ENCODE data around the gene GJB3.
"Not testable (repeated sequence)": the region's sequence is repeated elsewhere in the genome, so short reads cannot be mapped to it uniquely, and the experiment has no call there.

GJB3 gene

DNA sequence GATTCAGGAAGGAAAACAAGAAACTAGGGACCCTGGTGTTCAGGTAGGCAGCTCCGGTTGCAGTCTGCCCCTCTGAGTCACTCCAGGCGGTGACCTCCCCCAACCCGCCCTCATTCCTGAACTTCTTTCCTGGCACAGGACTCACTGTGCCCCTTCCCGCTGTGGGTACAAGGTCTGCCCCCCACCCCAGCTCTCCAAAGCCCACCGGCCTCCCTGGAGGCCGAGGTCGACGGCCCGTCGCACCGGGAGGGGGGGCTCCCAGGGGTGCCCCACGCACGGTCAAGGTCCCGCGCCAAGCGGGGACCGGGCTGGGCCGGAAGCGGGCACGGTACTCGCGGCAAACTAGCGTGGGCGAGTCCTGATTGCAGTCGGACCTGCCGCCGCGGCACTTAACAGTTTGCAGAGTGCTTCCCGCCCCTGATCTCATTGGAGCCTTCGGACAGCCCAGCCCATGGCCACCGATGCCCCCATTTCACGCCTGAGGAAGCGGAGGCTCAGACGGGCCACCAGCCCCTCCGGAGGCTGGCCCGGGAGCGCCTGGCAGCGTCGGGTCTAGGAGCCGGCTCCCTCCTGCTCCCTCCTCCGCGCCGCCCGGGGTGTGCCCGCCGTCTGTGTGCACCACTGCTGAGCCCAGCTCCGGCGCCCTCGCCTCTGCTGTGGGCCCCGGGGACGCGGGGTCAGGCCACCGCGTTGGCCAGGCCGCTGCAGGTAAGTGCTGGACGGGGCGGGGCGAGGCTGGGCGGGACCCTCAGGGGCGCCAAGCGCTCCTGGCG, at the start of gene GJB3:
Gene GJB3, plus strand, starts transcription at position 144 of the 773 bp plus-strand sequence. CDS start 3,549 bp downstream, outside the sequence.
- no peak for DNase-seq

DNA sequence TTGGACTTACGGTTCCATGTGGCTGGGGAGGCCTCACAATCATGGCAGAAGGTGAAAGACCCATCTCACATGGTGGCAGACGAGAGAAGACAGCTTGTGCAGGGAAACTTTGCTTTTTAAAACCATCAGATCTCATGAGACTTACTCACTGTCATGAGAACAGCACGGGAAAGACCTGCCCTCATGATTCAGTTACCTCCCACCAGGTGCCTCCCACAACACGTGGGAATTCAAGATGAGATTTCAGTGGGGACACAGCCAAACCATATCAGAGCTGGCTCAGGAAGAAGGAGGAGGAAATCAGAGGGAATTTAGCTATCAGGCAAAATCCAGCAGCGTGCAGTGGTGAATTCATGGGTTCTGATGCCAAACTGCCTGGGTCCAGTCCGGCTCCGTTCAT, 48.2 kb upstream of the GJB3 start:
- DNase-seq, result not testable (repeated sequence)

DNA sequence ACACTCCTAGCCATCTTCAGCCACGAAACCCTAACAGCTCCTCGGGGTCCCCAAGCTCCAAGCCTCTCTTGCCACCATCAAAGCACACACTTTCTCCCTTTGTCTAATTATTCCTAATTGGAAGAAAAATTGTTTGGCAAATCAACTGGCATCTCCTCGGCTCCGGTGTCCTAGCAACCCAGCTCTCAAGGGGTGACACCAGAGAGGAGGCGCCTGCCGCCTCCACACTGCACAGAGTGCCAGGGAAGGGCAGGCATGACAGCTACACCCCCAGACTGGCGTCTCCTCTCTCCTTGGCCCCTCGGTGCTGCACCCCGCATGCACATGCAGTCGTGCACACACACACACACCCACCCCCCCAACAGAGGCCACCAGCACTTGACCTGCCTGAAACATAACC, 44.3 kb upstream of the GJB3 start:
- DNase-seq, result no peak

DNA sequence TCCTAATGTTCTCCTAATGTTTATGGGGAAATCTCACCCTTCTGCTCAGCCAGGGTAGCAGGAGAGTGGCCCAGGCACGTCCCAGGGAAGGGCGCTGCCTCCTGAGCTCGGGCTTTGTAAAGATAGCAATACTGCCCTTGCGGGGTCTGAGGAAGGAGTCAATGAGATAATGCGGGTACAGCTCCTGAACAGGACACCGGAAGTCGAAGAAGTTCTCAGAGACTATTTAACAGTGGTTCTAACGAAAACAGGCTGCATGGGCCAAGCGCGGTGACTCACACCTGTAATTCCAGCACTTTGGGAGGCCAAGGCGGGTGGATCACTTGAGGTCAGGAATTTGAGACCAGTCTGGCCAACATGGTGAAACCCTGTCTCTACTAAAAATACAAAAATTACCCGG, 43.8 kb upstream of the GJB3 start:
- not testable (repeated sequence) for DNase-seq

DNA sequence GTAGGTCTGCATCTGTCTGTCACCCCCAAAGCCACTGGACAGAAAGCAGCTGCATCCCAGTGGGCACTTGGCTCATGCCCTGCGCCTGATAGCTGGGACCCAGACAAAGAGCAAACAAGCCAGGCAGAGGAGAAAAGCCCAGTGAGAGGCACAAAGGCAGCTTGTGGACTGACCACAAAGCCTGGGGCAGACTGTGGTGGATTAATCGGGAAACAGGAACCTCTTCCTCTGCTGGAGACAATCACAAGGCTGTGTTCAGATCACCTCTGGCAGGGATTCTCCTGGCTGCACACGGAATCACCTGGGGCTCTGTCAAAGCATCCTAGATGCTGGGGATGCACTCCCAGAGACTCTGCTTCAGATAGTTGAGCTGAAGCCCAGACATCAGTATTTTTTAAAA, 41.4 kb upstream of the GJB3 start:
- DNase-seq, result no peak

DNA sequence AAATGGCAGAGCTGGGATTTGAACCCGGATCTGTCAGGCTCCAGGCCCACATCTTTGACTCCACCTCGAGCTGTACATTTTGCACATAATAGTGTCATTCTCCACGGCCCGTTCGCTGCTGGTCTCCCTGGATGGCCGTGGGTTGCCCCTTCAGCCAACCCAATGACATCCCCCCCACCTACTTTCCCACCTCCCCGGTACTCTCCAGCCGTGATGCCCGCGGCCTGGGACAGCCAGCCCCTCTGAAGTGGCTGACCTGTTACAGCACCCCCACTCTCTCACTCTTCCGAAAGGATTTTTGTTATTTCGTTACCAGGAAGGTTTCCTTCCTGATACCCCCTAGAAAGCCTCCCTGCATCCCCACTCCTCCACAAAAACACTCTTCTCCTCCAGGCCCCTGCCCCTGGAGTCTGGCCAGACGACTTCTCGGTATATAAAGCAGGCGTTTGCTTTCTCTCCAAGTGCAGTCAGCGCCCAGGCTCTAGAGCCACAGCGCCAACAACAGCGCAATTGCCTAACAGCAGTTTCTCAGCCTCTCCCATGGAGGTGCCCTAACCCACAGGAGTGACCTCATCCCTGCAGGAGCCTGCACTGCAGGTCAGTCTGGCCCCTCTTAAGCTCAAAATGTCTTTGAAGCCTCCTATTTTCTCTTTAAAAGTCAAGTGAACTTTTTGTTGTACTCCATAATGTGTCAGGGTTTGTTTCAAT, 40.7 kb upstream of the GJB3 start:
- no peak for DNase-seq

DNA sequence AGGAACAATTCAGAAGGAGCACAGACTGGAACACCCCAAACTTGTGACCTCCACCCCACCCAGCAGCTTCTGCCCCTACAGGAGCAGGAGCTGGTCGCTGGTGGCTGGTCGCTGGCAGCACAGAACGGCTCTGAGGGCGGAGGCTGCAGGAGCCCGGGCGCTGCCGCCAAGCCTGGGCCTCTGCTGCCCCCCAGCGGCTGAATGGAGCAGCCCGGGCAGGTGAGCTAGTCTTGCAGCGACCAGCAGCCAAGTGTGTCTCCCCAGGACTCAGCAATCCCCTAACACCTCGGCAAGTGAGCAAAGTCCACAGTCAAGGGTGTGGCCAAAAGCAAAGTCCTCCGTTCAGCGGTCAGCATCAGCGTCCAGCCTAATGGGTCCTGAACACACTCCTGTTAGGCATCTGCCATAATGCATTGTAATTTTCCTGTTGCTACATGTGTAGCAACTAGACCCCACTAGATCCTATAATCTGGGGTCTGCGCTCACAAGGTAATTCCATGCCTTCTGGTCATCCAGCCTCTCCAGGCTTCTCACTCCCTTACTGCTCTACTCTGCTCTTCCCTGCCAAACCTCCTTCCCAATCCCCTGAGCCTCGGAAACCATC, 38.2 kb upstream of the GJB3 start:
- DNase-seq, result peak; percentile 76

DNA sequence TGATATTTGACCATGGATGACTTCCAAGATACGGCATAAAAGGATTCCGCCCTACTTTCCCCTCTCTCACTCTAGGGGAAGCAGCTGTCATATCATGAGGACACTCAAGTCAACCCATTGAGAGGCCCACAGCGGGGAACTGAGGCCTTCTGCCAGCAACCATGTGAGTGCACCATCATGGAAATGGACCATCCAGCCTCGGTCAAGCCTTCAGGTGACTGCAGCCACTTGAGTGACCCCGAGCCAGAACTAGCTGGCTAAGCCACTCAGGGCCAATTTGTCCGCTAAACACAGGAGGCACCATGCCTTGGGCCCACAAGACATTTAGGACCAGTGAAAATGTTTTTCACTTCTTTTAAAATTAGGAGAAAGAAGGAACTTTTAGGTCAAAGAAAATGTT, 37.2 kb upstream of the GJB3 start:
- no peak for DNase-seq

DNA sequence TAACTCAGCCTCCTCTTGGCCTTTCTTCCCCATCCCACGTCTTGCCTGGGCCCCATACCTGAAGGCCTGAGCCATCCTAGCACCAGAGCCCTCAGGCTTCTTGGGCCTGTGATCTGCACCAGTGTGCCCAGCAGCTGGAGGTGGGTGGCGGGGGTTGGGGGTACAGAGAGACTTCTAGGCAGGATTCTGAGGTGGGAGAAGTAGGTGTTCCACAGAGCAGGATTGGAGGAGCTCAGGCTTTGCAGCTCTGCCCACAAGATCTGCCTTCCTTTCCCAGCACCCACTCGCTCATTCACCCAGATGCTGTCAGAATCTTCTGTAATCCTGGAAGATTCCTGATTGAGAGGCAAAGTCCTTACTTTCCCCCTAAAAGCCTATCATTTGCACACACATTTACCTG, 36.2 kb upstream of the GJB3 start:
- no peak for DNase-seq

DNA sequence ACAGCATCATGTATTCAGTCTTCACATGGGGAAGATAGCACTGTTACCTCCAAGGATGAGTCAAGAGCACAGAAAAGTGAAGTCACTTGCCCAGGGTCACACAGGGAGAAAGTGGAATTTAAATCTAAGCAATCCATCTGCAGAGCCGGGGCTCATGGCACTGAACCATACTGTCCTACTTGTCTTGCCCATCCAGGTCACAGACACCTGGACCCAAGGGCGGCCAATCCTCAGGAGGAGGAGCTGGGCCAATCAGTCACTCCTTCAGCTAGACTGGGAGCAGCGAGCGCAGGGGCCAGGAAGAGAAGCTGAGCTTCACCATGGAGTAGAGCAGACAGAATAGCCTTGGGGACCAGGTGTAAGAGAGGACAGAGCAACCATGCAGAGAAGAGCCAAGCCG, 35.3 kb upstream of the GJB3 start:
- no peak for DNase-seq

DNA sequence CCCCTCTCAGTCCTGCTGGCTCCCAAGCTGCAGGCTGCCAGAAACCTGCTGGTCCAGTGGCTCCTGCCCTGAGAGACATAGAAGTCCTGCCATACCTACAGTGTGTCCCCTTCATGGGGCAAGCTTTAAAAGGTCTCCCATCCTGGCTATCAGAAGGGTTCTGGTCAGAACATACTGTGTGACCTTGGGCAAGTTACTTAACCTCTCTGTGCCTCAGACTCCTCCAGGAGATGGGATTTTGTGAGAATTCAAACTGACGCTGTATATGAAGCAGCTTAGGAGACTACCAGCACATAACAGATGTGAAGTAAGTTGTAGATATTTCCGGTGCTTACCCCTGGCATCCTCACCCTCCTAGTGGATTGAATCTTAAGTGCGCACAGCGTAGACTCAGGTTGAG, 34.9 kb upstream of the GJB3 start:
- DNase-seq, result no peak

DNA sequence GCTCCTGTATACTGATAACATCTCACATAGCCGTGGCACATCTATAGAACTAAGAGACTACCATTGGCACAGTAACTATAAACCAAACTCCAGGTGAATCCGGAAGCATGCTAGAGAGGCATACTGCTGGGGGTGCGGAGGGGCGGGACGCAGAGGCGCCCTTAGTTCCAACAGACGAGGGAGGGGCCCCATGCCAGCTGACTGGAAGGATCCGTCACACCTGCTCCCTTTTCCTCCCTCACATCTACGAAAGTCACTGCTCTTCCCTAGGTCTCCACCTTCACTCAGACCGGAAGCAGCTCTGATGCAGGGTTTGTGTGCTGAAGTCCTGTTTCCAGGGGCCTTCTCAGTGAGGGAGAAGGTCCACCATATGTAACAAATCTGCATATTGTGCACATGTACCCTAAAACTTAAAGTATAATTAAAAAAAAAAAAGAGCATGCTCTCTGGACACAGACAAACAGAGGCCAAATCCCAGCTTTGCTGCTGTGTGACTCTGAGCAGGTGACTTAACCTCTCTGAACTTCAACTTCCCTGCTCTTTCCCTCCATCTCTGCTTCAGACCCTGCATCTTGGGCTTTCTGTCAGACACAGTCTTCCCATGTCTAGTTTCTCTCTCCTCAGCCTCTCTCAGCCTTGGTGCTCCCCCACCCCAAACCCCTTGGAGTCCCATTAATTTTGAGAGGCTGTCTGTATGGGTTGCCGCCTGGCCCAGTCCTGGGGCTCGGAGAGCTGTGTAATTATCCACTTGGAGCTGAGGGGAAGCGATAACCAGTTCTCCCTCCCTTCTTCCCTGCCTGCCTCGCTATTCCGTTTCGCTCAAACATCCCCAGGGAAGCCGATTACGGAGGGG, 34.0 kb upstream of the GJB3 start:
- no peak for DNase-seq

DNA sequence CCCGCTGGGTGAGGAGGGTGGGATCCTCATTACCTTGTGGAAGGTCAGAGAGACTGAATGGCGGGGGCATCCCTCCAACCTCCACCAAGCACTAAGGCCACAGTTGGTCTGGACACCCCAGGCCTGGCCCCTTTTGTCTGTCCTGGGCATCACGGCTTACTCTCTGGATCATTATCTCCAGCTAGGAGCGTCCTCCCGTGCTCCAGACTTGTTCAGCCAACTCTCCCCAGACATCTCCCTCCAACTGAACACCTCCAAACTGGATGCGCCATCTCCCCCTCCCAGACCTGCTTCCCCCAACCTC, 33.4 kb upstream of the GJB3 start:
- no peak for DNase-seq

DNA sequence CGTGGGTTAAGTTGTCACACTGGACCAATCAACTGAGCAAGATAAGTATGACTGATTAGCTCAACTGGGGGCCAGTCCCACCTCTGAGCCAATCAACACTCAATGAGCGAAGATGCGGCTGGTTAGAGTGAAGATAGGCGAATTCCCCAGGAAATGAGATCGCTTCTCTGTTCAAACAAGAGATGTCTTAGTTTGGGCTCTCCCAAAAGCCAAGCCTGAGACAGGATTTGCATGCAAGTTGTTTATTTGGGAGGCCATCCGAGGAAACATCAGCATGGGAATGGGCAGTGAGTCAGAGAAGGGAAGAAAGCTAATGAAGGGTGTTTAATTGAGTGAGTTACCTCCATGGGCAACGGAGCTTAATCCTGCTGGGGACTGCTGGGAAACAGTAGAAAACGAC, 31.0 kb upstream of the GJB3 start:
- DNase-seq, result no peak

DNA sequence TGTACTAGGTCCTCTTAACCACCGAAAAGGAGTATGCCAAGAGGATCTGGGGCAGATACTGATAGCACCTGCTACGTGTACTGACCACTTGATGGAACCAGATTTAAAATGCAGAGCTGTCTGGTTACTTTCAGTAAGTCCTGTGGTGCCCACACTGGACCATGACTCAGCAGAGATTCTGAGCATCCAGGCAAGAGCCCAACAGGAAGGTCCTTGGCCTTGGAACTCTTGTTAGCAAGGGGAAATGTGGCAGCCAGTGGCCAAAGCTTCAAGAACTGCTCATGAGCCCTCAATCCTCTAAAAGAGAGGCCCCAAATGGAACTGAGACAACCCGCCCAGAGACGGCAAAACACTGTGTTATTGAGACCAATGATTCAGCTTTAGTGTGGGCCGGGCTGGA, 30.4 kb upstream of the GJB3 start:
- DNase-seq, result no peak

DNA sequence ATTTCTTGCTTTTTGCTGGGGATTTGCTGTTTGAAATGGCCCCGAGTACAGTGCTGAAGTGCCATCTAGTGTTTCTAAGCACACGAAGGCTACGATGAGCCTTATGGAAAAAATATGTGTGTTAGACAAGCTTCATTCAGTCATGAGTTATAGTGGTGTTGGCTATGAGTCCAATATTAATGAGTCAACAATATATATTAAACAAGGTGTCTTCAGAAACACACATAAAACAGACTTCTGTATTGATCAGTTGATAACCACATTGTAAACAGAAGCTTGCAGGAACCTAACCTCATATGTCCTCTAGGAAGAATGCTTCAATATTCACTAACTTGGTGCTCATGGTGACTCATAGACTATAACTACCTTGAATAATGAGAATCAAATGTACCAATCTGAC, 27.9 kb upstream of the GJB3 start:
- no peak for DNase-seq

DNA sequence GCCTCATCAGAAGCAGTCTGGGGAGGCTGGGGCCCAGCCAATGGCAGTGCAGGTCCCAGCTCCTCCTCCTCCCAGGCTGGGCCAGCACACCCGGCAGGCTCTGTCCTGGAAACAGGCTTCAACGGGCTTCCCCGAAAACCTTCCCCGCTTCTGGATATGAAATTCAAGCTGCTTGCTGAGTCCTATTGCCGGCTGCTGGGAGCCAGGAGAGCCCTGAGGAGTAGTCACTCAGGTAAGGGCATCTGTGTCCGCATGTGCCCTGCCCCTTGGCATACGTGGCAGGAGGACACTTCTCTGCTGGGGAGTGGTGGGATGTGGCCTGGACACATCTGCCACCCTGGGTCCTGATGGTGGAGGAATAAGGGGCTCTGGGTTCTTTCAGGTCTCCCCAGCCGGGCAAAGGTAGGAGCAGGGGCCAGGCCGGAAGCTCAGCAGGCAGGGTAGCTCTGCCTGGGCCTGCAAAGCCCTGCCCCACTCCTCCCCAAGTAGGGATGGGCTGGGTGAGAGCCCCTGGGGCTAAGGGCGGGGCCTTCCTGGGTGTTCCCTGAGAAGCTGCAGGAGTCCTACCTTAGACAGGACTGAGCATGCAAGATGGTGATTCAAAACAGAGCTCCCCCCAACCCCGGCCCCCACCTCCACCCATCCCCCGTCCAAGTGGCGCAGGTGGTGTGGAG, 25.9 kb upstream of the GJB3 start, which contains the start of gene GJB5:
Gene GJB5, plus strand, starts transcription at position 84 of the 674 bp plus-strand sequence. CDS start 2,284 bp downstream, outside the sequence.
- no peak for DNase-seq

DNA sequence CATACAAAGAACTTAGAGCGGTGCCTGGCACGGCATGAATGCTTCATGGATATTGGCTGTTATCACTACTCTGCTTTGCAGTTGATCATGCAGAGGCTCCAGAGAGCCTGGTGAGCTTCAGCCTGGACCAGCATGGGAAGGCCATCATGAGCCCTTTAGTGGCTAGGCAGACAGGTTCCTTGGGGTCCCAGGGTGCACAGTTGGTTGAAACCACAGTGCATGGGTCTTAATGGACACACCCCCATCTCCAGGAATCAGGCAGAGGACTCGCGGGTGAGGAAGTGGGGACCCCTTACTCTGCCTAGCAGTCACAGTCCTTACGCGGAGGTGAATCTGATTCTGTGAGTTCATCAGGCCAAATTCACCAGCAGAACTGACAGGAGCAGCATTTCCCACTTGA, 25.1 kb upstream of the GJB3 start:
- no peak for DNase-seq

DNA sequence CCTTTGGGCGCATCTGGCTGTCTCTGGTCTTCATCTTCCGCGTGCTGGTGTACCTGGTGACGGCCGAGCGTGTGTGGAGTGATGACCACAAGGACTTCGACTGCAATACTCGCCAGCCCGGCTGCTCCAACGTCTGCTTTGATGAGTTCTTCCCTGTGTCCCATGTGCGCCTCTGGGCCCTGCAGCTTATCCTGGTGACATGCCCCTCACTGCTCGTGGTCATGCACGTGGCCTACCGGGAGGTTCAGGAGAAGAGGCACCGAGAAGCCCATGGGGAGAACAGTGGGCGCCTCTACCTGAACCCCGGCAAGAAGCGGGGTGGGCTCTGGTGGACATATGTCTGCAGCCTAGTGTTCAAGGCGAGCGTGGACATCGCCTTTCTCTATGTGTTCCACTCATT, 23.6 kb upstream of the GJB3 start:
- DNase-seq, result no peak

DNA sequence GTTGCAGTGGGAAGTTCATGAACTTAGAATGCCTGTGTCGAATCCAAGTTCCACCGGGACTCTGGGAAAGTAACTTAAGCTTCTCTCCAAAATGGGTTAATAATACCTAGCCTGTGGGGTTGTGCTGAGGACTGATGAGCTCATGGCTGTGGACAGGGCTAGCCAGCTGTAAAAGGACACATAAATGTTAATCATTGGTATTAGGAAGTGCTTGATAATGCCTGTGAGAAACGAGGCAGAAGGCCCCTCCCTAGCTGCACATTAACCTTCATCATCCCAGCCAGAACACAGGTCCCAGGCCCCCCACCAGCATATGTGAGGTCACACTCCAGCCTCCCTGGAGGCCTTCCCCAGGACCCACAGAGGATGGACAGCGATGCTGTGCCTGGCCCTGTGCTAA, 22.3 kb upstream of the GJB3 start:
- DNase-seq, result no peak

DNA sequence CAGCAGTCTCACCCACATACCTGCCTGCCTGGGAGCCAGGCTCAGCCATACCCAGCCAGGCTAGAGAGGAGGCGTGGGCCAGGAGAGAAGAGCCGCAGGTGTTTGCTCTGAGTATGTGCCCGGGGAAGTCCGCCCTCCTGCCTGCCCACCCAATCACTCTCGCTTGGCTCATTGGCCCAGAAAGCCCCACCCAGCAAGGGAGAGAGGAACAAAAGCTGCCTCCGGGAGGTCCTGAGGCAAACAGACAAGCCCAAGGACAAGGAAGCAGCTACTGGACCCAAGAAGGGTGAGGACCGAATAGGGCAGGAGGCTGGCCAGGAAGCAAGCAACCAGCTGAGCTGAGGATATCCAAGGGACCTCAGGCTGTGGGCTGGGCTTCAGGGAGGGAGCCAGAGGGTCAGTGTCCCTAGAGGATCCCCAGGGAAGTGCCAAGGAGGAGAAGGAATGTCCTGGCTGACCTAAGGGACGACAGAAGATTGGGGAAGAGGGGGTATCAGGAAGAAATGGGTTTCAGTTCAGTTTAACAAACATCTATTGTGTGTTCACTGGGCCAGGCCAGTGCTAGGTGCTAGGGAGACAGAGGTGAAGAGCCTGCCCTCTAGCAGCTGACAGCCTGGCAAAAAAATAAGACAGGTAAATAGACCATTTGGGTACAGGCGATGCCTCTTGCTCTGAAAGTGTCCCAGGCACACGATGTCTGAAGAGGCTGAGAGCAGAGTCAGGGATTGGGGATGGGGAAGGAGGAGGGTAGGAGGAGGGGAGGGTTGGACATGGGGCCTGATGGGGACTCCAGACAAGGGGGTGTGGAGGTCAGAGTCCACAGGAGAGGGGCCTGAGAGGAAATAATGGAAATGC, 21.3 kb upstream of the GJB3 start, which contains the start of gene GJB4:
Gene GJB4, plus strand, starts transcription at position 238 of the 855 bp plus-strand sequence. CDS start 1,515 bp downstream, outside the sequence.
- no peak for DNase-seq

Data from activated CD4-positive, alpha-beta T cell treated with anti-CD3 and anti-CD28 coated beads, Interleukin-2, amount 50 U/mL, for 16 hours (primary cell).